ENCODE data around the gene ISLR2.
"Not testable (repeated sequence)": the region's sequence is repeated elsewhere in the genome, so short reads cannot be mapped to it uniquely, and the experiment has no call there.

Gene ISLR2

GRCh38 chr15:74160390-74160789 lies 30.0 kb downstream of the ISLR2 start:
- not testable (repeated sequence) for H3K4me1 ChIP-seq (ENCODE audit: control insufficient read depth, insufficient read depth, low read length); H3K27ac ChIP-seq (ENCODE audit: extremely low read depth, low read depth, low read length); H3K36me3 ChIP-seq (ENCODE audit: control insufficient read depth in 2 of 2, insufficient read depth in 1 of 2, low read length in 2 of 2); H3K4me3 ChIP-seq (ENCODE audit: low read depth, low read length); H3K9me3 ChIP-seq (ENCODE audit: control insufficient read depth, insufficient read depth, low read depth, low read length)
- ChIA-PET POLR2A (interaction anchor here (0.6 to 1.1 kb wide), 2 partner anchors 38 to 311 kb away, joined by 3 to 4 read pairs; no protein-coding TSS in a partner anchor), CTCF (interaction anchor here (0.6 to 1.8 kb wide), 3 partner anchors 147 to 1490 kb away, joined by 3 to 5 read pairs (median 4); no protein-coding TSS in a partner anchor)
- TF ChIP-seq ZNF146 (tag by site-specific recombination; IDR thresholded peaks at IDR 0.05), result peak; percentile 96

GRCh38 chr15:74162195-74162536 lies 31.8 kb downstream of the ISLR2 start:
- H3K9me3 ChIP-seq (ENCODE audit: control insufficient read depth, insufficient read depth, low read depth, low read length); POLR2A ChIA-PET; H3K27ac ChIP-seq (ENCODE audit: extremely low read depth, low read depth, low read length); H3K36me3 ChIP-seq (ENCODE audit: control insufficient read depth in 2 of 2, insufficient read depth in 1 of 2, low read length in 2 of 2); H3K4me1 ChIP-seq (ENCODE audit: control insufficient read depth, insufficient read depth, low read length); H3K4me3 ChIP-seq (ENCODE audit: low read depth, low read length): not testable (repeated sequence)
- CTCF ChIA-PET, result interaction anchor here (0.6 to 1.1 kb wide), 4 partner anchors 10 to 211 kb away, joined by 3 to 5 read pairs (median 3); no protein-coding TSS in a partner anchor
- TF ChIP-seq ZNF555 (tag by site-specific recombination; conservative IDR thresholded peaks at IDR 0.05) (peak; percentile 76), ZBTB8A (tag by site-specific recombination; IDR thresholded peaks at IDR 0.05) (peak; percentile 79), REST (tag by site-specific recombination; IDR thresholded peaks at IDR 0.05) (peak; percentile 69), ZBTB11 (tag by site-specific recombination; conservative IDR thresholded peaks at IDR 0.05; ENCODE audit: low read depth) (peak; percentile 80), ZNF266 (tag by site-specific recombination; IDR thresholded peaks at IDR 0.05; ENCODE audit: low read depth) (peak; percentile 85), ZNF433 (tag by site-specific recombination; IDR thresholded peaks at IDR 0.05; ENCODE audit: low read depth) (peak; percentile 86), ZNF560 (tag by site-specific recombination; IDR thresholded peaks at IDR 0.05; ENCODE audit: borderline replicate concordance) (peak; percentile 84), ZXDB (tag by site-specific recombination; IDR thresholded peaks at IDR 0.05) (peak; percentile 59; the same call in 1 of the 2 replicates), ZNF121 (tag by site-specific recombination; IDR thresholded peaks at IDR 0.05) (peak; percentile 53; the same call in 1 of the 2 replicates), ZNF140 (tag by site-specific recombination; IDR thresholded peaks at IDR 0.05) (peak; percentile 67; the same call in 1 of the 2 replicates), ZNF530 (tag by site-specific recombination; IDR thresholded peaks at IDR 0.05; ENCODE audit: low read depth) (0 out of 2 replicates have a peak, but pooled peaks have one; percentile 25), ZNF426 (tag by site-specific recombination; IDR thresholded peaks at IDR 0.05) (peak; percentile 83), ZFP37 (tag by site-specific recombination; IDR thresholded peaks at IDR 0.05) (peak; percentile 49; the same call in 1 of the 2 replicates), ZBTB21 (tag by site-specific recombination; IDR thresholded peaks at IDR 0.05) (peak; percentile 68; the same call in 1 of the 2 replicates), KLF7 (tag by site-specific recombination; IDR thresholded peaks at IDR 0.05; ENCODE audit: borderline replicate concordance) (peak; percentile 36; the same call in 1 of the 2 replicates), ZNF292 (tag by site-specific recombination; IDR thresholded peaks at IDR 0.05; ENCODE audit: borderline replicate concordance, low read depth) (peak; percentile 60; the same call in 1 of the 2 replicates), ZNF623 (tag by site-specific recombination; IDR thresholded peaks at IDR 0.05) (peak; percentile 79), ZNF518A (tag by site-specific recombination; conservative IDR thresholded peaks at IDR 0.05; ENCODE audit: low read depth) (peak; percentile 94), ZNF529 (tag by site-specific recombination; IDR thresholded peaks at IDR 0.05; ENCODE audit: insufficient replicate concordance) (peak; percentile 31), ZNF664 (tag by site-specific recombination; IDR thresholded peaks at IDR 0.05) (peak; percentile 84), ZNF629 (tag by site-specific recombination; IDR thresholded peaks at IDR 0.05) (peak; percentile 47; the same call in 1 of the 2 replicates), ZNF394 (tag by site-specific recombination; IDR thresholded peaks at IDR 0.05; ENCODE audit: borderline replicate concordance) (peak; percentile 93)

Measured in HEK293 (cell line).